ENCODE measurements around the gene NDFIP1.

- TF ChIP-seq, protein P1, sequence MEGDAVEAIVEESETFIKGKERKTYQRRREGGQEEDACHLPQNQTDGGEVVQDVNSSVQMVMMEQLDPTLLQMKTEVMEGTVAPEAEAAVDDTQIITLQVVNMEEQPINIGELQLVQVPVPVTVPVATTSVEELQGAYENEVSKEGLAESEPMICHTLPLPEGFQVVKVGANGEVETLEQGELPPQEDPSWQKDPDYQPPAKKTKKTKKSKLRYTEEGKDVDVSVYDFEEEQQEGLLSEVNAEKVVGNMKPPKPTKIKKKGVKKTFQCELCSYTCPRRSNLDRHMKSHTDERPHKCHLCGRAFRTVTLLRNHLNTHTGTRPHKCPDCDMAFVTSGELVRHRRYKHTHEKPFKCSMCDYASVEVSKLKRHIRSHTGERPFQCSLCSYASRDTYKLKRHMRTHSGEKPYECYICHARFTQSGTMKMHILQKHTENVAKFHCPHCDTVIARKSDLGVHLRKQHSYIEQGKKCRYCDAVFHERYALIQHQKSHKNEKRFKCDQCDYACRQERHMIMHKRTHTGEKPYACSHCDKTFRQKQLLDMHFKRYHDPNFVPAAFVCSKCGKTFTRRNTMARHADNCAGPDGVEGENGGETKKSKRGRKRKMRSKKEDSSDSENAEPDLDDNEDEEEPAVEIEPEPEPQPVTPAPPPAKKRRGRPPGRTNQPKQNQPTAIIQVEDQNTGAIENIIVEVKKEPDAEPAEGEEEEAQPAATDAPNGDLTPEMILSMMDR (IDR thresholded peaks at IDR 0.05): peak in 3 of 6 experiments; percentile 15 to 21 (median 21)
- peak; percentile 88 to 97 for TF ChIP-seq POLR2A (IDR thresholded peaks at IDR 0.05)
Measured at GRCh38 chr5:142108432-142109330, at the start of gene NDFIP1.

All from adrenal gland (tissue), 5 donors.